GM19023 (cell line): ENCODE data around the gene UTP11.

Source experiments
- ATAC-seq: cut with Tn5 transposase; IDR thresholded peaks from one replicate; pipeline ENCODE4 v1.9.1; 2021; ENCODE audit warnings: mild to moderate bottlenecking, moderate library complexity; ENCODE audit not compliant: unreplicated experiment

UTP11 gene

GRCh38 chr1:38045401-38046332, 33.1 kb downstream of the UTP11 start:
- peak; percentile 5 for ATAC-seq

- peak; percentile 3 for ATAC-seq
Observed at GRCh38 chr1:38046333-38046883, 33.9 kb downstream of the UTP11 start, which contains the start of gene POU3F1. Gene POU3F1, minus strand, starts transcription at chr1:38046793. Its CDS starts 50 bp downstream, at chr1:38046743.

DNA sequence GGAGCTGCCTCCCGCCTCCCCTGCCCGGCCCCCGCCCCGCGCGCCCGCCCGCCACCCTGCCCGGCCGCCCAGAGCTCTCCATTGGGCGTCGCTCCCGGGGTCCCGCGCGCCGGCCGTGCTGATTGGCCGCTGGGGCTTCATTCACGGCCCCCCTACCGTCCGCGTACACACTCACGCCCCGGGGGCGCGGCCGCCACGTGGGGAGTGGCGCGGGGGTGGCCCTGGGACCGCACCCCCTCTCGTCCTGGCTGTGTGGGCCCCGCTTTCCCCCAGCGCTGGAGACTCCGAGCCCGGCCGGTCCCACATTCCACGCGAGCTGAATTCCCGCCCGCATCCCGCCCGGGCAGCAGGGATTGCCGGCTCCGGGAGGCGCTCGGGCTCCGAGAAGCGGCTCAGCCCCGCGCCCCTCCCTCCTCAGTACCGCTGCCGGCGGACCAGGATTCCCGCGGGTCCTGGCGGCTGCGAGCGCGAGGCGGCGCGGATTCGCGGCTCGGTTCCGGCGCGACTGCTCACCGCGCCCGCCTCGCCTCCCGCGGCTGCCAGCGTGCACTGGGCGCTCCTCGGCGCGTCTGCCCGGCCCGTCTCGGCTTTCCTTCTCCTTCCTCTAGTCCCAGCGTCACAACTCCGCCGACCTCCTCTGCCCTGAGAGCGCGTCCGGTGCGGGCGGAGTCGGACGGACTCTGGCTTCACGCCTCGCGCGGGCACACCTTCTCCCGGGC, 34.5 kb downstream of the UTP11 start:
- ATAC-seq: peak; percentile 67

GRCh38 chr1:38047603-38048141, 35.1 kb downstream of the UTP11 start:
- ATAC-seq: no peak

DNA sequence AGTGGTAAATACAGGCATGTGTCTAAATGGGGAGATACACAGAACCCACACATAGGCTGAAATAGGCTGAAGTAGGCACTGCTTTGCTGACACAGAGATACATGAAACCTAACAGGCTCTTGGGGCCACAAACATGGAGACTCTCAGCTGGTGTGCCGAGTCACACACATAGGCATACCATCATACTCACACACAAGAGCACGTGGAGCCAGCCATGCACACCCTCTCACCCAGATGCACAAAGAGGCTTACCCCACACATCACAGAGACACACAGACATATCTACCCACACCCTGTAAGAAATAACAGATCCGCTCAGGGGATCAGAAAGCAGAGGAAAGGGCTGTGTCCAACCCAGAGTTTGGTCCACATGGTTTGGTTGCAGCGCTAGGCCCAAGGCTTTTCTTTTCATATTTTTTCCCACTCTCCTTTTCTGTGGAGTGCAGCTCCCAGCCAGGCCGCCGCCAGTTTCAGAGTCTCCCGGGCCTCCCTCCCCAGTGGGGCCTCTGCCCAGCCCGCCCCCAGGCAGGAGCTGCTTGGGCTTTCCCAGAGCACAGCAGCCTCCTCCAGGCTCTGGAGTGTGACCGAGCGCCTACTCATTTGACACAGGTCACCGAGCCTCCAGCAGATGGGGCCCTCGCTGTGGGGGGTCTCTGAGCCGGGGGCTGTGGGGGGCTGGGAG, 38.0 kb downstream of the UTP11 start:
- ATAC-seq: no peak

GRCh38 chr1:38051079-38051543, 38.6 kb downstream of the UTP11 start:
- ATAC-seq: no peak

DNA sequence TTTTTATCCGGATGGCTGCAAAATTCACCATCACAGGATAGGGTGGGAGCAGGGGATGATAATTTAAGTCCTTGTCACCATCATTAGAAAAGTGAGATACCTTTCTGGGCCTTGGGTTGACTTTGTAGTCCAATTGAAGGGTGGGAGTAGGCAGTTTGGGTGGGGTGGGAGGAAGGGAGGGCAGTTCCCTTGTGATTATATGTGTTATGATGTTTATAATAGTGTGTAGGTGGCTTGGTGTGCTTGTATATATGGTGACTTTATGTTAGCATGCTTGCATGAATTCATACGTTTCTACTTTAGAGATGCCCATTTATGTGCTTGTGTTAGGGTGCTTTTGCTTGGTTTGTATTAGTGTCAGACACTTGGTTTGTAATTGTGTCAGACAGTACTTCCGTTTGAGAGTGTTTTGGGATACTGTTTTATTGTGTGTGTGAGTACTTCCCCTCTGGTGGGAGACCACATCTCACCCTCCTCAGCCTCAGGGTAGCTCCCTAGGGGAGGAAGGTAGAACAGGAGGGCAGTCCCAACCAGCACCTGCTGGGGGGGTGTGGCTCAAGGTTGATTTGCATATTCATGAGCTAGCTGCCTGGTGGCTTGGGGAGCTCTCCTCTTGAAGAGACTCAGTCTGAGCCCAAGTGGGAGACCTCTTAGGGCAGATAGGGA, 40.3 kb downstream of the UTP11 start:
- ATAC-seq: peak; percentile 64

- no peak for ATAC-seq
Observed at GRCh38 chr1:38053416-38054091, 41.0 kb downstream of the UTP11 start.

DNA sequence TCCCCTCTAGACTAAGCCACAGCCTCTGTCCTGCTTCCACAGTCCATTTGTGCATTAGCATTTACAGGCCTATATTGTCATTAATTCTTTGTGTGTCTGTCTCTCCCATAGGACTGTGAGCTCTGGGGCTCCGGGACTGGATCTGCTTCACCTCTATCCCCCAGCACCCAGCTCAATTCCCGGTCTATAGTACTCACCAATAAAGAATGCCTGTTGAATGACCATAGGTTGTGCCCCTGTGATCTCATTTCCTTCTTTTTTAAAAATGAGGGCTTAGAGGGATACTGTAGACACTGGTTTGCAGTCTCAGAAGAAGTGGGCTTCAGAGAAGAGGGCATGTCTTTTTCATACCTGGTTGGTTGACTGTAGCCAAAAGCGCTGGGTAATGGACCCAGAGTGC, 42.9 kb downstream of the UTP11 start:
- no peak for ATAC-seq

DNA sequence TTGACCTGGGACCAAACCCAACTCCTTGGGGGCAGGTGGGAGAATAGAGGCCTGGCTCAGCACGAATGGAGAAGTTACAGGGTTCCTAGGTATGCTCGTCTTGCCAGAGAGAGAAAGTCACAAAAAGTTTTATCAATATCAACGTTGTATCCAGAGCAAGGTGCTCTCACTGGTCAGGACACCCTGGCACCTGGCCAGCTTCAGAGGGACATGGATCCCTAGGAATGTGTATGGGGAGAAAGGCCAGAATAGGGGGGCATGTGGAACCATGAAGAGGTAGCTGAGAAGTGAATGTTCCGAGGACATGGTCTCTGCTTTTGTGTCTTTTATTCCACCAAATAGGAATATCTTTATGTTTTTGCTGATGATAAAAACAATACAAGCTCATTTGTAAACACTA, 43.4 kb downstream of the UTP11 start:
- ATAC-seq: no peak

- ATAC-seq: no peak
Observed at GRCh38 chr1:38059635-38060250, 47.2 kb downstream of the UTP11 start.

GRCh38 chr1:38060498-38060897, 48.0 kb downstream of the UTP11 start:
- ATAC-seq: no peak

GRCh38 chr1:38061290-38061689, 48.8 kb downstream of the UTP11 start:
- ATAC-seq: no peak

DNA sequence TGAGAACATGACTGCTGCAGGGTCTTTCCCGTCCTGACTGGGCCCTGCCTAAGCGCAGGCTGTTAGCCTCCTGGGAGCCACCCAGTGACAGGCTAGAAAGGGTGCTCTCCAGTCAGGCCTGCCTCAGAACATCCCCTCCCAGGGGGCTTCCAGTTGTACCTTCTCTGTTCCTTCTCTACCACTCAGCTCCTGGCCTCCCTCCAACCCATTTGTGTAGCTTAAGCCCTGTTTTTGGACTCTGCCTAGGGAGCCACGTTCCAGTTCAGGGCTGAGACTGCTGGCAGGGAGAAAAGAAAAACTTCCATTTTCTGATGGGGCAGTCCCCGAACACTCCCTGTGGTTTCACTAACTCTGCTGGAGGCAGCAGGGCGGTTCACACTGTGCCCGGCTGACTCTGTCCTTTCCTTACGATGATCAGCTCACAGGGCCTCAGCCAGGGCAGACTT, 49.4 kb downstream of the UTP11 start:
- ATAC-seq: peak; percentile 62

- no peak for ATAC-seq
Observed at GRCh38 chr1:38062361-38063288, 50.1 kb downstream of the UTP11 start.

GRCh38 chr1:38063616-38064015, 51.1 kb downstream of the UTP11 start:
- no peak for ATAC-seq

GRCh38 chr1:38064197-38064903, 51.8 kb downstream of the UTP11 start:
- no peak for ATAC-seq
